Keratinocyte (primary cell): Measurements from ENCODE around the gene STXBP5L.

Experiments
- EZH2 ChIP-seq: IDR thresholded peaks from one replicate; pipeline ENCODE4 v1.6.1; 2012; ENCODE audit warnings: inconsistent platforms, mild to moderate bottlenecking, low read length, moderate library complexity
- TF ChIP-seq, protein P1 (sequence below), 3 experiments: IDR thresholded peaks in 1 of 3; conservative IDR thresholded peaks in 1 of 3; optimal IDR thresholded peaks in 1 of 3; 2 replicates in 2 of 3; 3 replicates in 1 of 3; pipeline versions ENCODE3 to v1.5.1; 2011; ENCODE audit warnings: low read length in 3 of 3, mild to moderate bottlenecking in 3 of 3, moderate library complexity in 2 of 3, control low read depth in 1 of 3, inconsistent platforms in 1 of 3; ENCODE audit not compliant: insufficient read depth in 2 of 3; ENCODE audit errors: extremely low read depth in 1 of 3

DNA sequence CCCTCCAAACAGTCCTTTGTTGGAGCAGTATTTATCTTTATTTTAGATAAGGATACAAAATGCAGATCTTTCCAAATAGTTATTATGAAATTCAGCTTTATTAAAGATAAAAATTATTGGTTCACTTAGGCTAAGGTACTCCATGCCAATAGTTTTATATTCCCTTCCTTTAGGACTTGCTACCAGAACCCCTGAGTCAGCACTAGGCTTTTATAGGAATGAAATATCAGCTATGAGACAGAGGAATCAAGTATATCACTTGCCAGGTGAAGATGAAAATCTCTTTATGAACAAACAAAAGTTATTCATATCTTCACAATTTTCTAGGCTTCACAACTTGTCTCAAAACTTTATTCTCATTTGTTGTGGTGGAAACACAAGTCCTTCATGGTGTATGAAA, 416.3 kb downstream of the STXBP5L start:
- TF ChIP-seq, protein P1, sequence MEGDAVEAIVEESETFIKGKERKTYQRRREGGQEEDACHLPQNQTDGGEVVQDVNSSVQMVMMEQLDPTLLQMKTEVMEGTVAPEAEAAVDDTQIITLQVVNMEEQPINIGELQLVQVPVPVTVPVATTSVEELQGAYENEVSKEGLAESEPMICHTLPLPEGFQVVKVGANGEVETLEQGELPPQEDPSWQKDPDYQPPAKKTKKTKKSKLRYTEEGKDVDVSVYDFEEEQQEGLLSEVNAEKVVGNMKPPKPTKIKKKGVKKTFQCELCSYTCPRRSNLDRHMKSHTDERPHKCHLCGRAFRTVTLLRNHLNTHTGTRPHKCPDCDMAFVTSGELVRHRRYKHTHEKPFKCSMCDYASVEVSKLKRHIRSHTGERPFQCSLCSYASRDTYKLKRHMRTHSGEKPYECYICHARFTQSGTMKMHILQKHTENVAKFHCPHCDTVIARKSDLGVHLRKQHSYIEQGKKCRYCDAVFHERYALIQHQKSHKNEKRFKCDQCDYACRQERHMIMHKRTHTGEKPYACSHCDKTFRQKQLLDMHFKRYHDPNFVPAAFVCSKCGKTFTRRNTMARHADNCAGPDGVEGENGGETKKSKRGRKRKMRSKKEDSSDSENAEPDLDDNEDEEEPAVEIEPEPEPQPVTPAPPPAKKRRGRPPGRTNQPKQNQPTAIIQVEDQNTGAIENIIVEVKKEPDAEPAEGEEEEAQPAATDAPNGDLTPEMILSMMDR (optimal IDR thresholded peaks at IDR 0.05 in 1 of 3, IDR thresholded peaks at IDR 0.05 in 1 of 3, conservative IDR thresholded peaks at IDR 0.05 in 1 of 3; ENCODE audit: extremely low read depth in 1 of 3, insufficient read depth in 2 of 3, low read length in 3 of 3) = no peak
- TF ChIP-seq EZH2 = no peak
